Measurements from ENCODE around the gene CLEC4F.

CLEC4F gene

DNA sequence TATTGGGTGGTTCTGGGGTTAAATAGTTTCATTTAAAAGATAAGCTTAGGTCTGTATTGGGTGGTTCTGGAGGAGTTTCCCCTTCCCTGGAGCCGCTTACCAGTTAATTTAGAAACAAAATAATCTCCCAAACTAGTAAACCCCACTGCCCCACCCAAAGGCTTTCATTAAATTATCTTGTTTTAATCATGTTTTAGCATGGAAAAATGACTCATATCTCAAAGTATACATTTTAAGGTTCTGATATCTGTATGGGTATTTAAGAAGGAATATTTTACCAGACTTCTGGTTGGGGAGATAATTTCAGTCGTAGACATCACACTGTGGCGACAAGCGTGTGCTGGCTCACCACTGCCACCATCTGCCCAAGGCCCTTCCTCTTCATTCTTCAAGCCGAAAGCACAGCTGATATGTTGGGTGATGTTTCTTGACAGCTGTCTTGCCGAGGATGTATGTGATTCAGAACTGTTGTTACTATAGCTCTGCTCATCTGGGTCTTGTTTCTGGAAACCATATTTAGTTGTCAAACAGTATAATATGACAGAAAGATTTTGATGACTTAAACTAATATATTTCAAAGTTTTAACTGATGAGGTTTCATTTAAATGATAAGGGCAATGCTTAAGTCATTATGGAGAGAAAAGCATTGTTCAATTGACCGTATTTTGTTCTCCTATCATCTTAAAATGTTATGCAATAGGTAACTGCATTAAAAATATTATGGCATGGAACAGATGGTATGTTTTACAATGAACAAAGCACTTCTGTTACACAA is 35.1 kb downstream of the CLEC4F start:
- Histone ChIP-seq H3K4me3 (ENCODE audit: extremely low read depth, insufficient read depth, low read length, poor library complexity, severe bottlenecking) (no peak overlapping the region), H3K9me3 (ENCODE audit: control insufficient read depth, low read length) (no peaks in the 10 kb centered on the region), H3K27ac (ENCODE audit: low read depth, low read length, severe bottlenecking) (no peak overlapping the region), H3K36me3 (ENCODE audit: control insufficient read depth, insufficient read depth, low read length) (no peaks in the 10 kb centered on the region), H3K4me1 (ENCODE audit: control insufficient read depth, insufficient read depth, low read length, poor library complexity, severe bottlenecking) (no peaks in the 10 kb centered on the region)
- 60% methylated on average over 1 of the region's 7 CpGs; no CpG with 5 or more reads in 1 of the 2 experiments for WGBS, 2 experiments (ENCODE audit: insufficient coverage in 2 of 2)

DNA sequence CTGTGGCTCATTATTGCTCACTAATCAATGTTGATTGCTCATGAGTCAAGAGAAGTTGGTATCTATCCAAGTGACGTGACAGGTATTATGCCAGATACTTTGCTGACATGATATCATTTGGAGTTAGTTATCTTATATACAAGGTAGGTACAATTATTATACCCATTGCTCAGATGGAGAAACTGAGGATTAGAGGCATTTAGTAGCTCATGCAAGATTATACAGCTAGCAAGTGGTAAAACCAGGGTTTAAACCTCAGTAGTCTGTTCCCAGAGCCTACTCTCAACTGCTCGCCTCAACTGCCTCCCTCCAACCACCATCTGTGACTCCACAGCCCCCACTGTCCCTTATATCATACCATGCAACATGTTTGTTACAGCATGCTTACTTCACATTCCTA is 36.1 kb downstream of the CLEC4F start:
- no peak overlapping the region for H3K27ac ChIP-seq (ENCODE audit: low read depth, low read length, severe bottlenecking)

DNA sequence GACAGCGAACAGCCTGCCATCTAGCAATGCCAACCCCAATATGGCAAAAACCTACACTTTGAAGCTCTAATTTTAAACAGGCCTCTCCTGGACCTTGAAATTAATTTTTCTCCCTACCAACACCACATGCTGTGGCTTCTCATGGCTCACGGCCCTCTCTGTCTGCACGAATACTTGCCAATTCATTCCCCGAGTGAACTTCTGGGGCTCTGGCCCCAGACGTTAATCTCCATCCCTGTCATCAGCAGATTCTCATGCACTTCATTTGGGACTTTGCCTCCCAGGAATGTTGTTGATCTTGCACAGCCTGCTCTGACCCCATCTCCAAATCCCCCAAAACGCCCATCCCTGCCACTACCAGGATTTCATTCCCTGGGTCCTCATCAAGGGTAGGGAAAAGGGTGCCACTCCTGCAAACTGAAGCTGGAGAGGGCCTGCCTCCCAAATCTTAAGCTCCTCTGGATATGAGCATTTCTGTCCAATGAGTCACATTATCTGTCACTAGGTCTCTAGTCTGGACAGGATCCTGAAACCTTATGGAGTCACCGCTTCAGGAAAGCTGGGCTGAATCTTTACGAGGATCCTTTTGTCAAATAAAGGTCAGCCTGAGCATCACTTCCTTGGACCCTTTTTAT is 40.4 kb downstream of the CLEC4F start:
- WGBS, 2 experiments (ENCODE audit: insufficient coverage in 2 of 2): 80 to 87% methylated on average over 6 of the region's 8 CpGs
- no peaks in the 10 kb centered on the region for H3K36me3 ChIP-seq (ENCODE audit: control insufficient read depth, insufficient read depth, low read length)
- no peaks in the 10 kb centered on the region for H3K9me3 ChIP-seq (ENCODE audit: control insufficient read depth, low read length)
- no peak overlapping the region for H3K4me3 ChIP-seq (ENCODE audit: extremely low read depth, insufficient read depth, low read length, poor library complexity, severe bottlenecking)
- H3K27ac ChIP-seq (ENCODE audit: low read depth, low read length, severe bottlenecking): no peak overlapping the region
- H3K4me1 ChIP-seq (ENCODE audit: control insufficient read depth, insufficient read depth, low read length, poor library complexity, severe bottlenecking): peaks cover 7% of the 10 kb centered on the region

More for the DNA sequence above, 36.1 kb downstream of the CLEC4F start:
- no peaks in the 10 kb centered on the region for H3K36me3 ChIP-seq (ENCODE audit: control insufficient read depth, insufficient read depth, low read length)
- no peak overlapping the region for H3K4me3 ChIP-seq (ENCODE audit: extremely low read depth, insufficient read depth, low read length, poor library complexity, severe bottlenecking)
- no peaks in the 10 kb centered on the region for H3K9me3 ChIP-seq (ENCODE audit: control insufficient read depth, low read length)
- peaks cover 7% of the 10 kb centered on the region for H3K4me1 ChIP-seq (ENCODE audit: control insufficient read depth, insufficient read depth, low read length, poor library complexity, severe bottlenecking)
- WGBS, 2 experiments (ENCODE audit: insufficient coverage in 2 of 2): 83 to 100% methylated on average over 1 of the region's 2 CpGs

DNA sequence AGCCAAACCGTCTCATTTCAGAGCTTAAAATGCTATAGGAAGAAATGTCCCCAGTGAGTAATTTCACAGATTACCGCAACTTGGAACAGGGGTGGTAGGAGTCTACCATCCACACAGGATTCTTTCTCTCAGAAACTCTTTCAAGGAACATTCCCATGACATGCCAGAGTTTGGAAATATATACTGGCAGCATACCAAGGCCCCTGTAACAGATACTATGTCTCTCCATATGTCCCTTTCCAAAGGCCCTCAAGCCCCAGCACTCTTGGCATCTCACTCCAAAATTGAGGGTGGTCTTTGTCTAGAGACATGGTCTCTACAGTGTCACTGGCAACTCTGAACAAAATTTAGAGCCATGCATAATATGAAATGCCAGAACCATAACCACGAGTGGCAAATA is 40.9 kb downstream of the CLEC4F start:
- no peaks in the 10 kb centered on the region for H3K36me3 ChIP-seq (ENCODE audit: control insufficient read depth, insufficient read depth, low read length)
- 87 to 89% methylated on average over 1 to 2 of the region's 3 CpGs for WGBS, 2 experiments (ENCODE audit: insufficient coverage in 2 of 2)
- H3K27ac ChIP-seq (ENCODE audit: low read depth, low read length, severe bottlenecking): no peak overlapping the region
- H3K4me1 ChIP-seq (ENCODE audit: control insufficient read depth, insufficient read depth, low read length, poor library complexity, severe bottlenecking): peaks cover 7% of the 10 kb centered on the region
- H3K9me3 ChIP-seq (ENCODE audit: control insufficient read depth, low read length): no peaks in the 10 kb centered on the region
- no peak overlapping the region for H3K4me3 ChIP-seq (ENCODE audit: extremely low read depth, insufficient read depth, low read length, poor library complexity, severe bottlenecking)

DNA sequence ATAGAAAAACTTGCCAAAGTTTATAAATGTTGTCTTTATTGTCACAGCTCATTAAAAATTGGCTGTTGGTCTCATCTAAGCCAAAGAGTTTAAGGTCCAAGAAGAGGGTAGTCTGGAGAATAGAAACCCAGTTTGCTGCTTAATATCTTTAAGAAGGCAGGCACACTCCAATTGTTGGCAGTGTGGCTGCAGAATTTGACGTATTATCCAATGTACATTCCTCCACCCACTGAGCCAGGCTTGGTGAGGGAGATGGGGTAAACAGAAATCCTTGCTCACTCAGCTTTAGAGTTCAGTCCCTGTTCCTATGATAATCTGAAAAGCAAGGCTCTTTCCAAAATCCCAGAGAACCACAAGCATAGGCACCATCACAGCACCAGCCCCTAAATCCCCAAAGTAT is 41.7 kb downstream of the CLEC4F start:
- H3K4me3 ChIP-seq (ENCODE audit: extremely low read depth, insufficient read depth, low read length, poor library complexity, severe bottlenecking): no peak overlapping the region
- H3K4me1 ChIP-seq (ENCODE audit: control insufficient read depth, insufficient read depth, low read length, poor library complexity, severe bottlenecking): peaks cover 7% of the 10 kb centered on the region
- no peaks in the 10 kb centered on the region for H3K9me3 ChIP-seq (ENCODE audit: control insufficient read depth, low read length)
- 100% methylated on average over 1 of the region's 1 CpG; no CpG with 5 or more reads in 1 of the 2 experiments for WGBS, 2 experiments (ENCODE audit: insufficient coverage in 2 of 2)
- H3K36me3 ChIP-seq (ENCODE audit: control insufficient read depth, insufficient read depth, low read length): no peaks in the 10 kb centered on the region
- H3K27ac ChIP-seq (ENCODE audit: low read depth, low read length, severe bottlenecking): no peak overlapping the region

DNA sequence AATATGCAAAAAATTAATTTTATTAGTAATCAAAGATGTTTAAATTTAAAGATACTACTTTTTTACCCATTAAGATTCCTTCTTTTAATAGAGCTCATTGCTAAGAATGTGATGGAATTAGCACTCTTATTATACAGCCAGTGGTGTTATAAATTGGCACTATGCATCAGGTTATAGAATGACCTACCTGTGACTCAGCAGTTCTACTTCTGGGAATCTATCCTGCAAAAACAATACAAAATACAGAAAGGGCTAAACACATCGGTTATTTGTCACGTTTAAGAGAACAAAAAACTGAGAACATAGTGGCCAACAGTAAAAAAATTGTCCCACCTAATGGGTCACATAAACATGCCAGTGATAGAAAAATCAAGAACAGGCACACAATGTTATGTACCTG is 42.9 kb downstream of the CLEC4F start:
- 100% methylated on average over 2 of the region's 2 CpGs; no CpG with 5 or more reads in 1 of the 2 experiments for WGBS, 2 experiments (ENCODE audit: insufficient coverage in 2 of 2)
- H3K4me3 ChIP-seq (ENCODE audit: extremely low read depth, insufficient read depth, low read length, poor library complexity, severe bottlenecking): no peak overlapping the region
- no peaks in the 10 kb centered on the region for H3K9me3 ChIP-seq (ENCODE audit: control insufficient read depth, low read length)
- no peaks in the 10 kb centered on the region for H3K36me3 ChIP-seq (ENCODE audit: control insufficient read depth, insufficient read depth, low read length)
- peaks cover 7% of the 10 kb centered on the region for H3K4me1 ChIP-seq (ENCODE audit: control insufficient read depth, insufficient read depth, low read length, poor library complexity, severe bottlenecking)
- H3K27ac ChIP-seq (ENCODE audit: low read depth, low read length, severe bottlenecking): no peak overlapping the region

DNA sequence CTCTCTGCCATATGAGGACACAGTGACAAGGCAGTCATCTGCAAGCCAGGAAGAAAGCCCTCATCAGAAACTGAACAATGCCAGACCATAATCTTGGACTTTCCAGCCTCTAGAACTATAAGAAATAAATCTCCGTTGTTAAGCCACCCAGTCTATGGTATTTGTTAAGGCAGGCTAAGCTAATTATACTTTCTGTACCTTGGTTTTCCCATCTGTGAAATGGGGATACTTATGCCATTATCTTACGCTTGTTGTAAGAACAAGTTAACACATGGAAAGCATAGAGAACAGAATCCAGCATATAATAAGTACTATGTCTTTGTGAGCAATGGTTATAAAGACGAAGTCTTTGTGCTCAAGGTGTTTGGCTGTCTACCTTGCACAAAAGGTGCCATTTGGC is 44.1 kb downstream of the CLEC4F start:
- WGBS, 2 experiments (ENCODE audit: insufficient coverage in 2 of 2): 80 to 100% methylated on average over 1 to 2 of the region's 3 CpGs
- no peak overlapping the region for H3K4me3 ChIP-seq (ENCODE audit: extremely low read depth, insufficient read depth, low read length, poor library complexity, severe bottlenecking)
- H3K36me3 ChIP-seq (ENCODE audit: control insufficient read depth, insufficient read depth, low read length): no peaks in the 10 kb centered on the region
- H3K27ac ChIP-seq (ENCODE audit: low read depth, low read length, severe bottlenecking): no peak overlapping the region
- H3K4me1 ChIP-seq (ENCODE audit: control insufficient read depth, insufficient read depth, low read length, poor library complexity, severe bottlenecking): peaks cover 7% of the 10 kb centered on the region
- H3K9me3 ChIP-seq (ENCODE audit: control insufficient read depth, low read length): no peaks in the 10 kb centered on the region

DNA sequence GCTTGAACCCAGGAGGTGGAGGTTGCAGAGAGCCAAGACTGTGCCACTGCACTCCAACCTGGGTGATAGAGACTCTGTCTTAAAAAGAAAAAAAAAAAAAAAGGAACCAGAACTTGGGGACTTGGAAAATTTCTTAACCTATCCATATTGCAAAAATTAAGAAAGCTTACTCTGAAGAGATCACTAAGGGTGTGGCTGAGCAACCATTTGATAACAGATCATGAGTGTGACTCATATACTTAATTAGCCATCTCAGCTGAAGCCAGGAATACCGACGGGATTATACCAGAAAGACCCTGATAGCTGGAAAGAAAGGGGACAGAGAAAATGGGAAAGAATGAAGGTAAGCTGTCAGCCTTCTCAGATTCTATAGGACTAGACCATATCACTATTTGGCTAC is 45.3 kb downstream of the CLEC4F start:
- peaks cover 6% of the 10 kb centered on the region for H3K4me1 ChIP-seq (ENCODE audit: control insufficient read depth, insufficient read depth, low read length, poor library complexity, severe bottlenecking)
- H3K36me3 ChIP-seq (ENCODE audit: control insufficient read depth, insufficient read depth, low read length): no peaks in the 10 kb centered on the region
- 80% methylated on average over 2 of the region's 2 CpGs; no CpG with 5 or more reads in 1 of the 2 experiments for WGBS, 2 experiments (ENCODE audit: insufficient coverage in 2 of 2)
- no peak overlapping the region for H3K27ac ChIP-seq (ENCODE audit: low read depth, low read length, severe bottlenecking)
- H3K9me3 ChIP-seq (ENCODE audit: control insufficient read depth, low read length): no peaks in the 10 kb centered on the region
- H3K4me3 ChIP-seq (ENCODE audit: extremely low read depth, insufficient read depth, low read length, poor library complexity, severe bottlenecking): no peak overlapping the region

DNA sequence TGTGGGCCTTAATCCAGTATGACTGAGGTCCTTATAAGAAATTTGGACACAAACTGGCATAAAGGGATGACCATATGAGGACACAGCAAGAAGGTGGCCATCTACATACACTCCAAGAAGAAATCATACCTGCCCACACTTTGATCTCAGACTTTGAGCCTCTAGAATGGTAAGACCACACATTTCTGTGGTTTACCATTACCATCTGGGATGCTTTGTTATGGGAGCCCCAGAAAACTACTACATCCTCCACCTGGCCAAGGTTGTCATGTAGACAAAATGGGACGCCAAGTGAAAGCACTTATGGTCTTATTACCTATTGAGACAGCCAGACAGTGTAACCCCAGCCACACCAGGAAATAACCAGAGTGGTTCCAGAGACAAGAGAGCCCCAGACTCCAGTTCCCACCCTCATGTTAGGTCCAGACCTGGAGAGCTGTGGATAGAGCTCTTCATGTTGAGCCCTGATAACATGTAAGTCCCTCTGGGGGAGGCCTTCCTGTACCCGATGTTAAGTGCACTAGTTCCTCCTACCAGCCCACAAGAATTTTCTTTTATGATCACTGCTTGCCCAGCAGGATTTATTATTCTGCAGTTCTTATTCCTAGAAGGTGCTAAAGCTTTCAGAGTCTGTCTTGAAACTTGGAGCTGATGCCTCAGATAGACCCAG is 47.8 kb downstream of the CLEC4F start:
- no peaks in the 10 kb centered on the region for H3K36me3 ChIP-seq (ENCODE audit: control insufficient read depth, insufficient read depth, low read length)
- no peaks in the 10 kb centered on the region for H3K4me1 ChIP-seq (ENCODE audit: control insufficient read depth, insufficient read depth, low read length, poor library complexity, severe bottlenecking)
- H3K9me3 ChIP-seq (ENCODE audit: control insufficient read depth, low read length): no peaks in the 10 kb centered on the region
- H3K4me3 ChIP-seq (ENCODE audit: extremely low read depth, insufficient read depth, low read length, poor library complexity, severe bottlenecking): no peak overlapping the region
- H3K27ac ChIP-seq (ENCODE audit: low read depth, low read length, severe bottlenecking): no peak overlapping the region
- 80 to 94% methylated on average over 1 to 2 of the region's 2 CpGs for WGBS, 2 experiments (ENCODE audit: insufficient coverage in 2 of 2)

DNA sequence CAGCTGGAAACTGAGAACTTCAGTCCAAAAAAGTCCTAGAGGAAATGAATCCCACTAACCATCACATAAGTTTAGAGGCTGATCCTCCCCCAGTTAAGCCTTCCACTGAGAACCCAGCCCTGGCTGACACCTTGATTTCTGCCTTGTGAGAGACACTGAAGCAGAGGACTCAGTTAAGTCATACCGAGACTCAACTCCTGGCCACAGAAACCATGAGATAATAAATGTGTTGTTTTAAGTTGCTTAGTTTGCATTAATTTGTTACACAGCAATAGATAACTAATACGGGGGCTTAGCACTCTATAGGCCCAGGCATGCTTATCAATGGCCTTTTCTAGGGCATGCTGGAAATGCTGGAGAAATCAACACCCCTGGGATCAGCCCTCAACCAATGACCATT is 49.0 kb downstream of the CLEC4F start:
- Histone ChIP-seq H3K4me1 (ENCODE audit: control insufficient read depth, insufficient read depth, low read length, poor library complexity, severe bottlenecking) (no peaks in the 10 kb centered on the region), H3K4me3 (ENCODE audit: extremely low read depth, insufficient read depth, low read length, poor library complexity, severe bottlenecking) (no peak overlapping the region), H3K9me3 (ENCODE audit: control insufficient read depth, low read length) (no peaks in the 10 kb centered on the region), H3K36me3 (ENCODE audit: control insufficient read depth, insufficient read depth, low read length) (no peaks in the 10 kb centered on the region), H3K27ac (ENCODE audit: low read depth, low read length, severe bottlenecking) (no peak overlapping the region)
- 80 to 89% methylated on average over 1 of the region's 2 CpGs for WGBS, 2 experiments (ENCODE audit: insufficient coverage in 2 of 2)
